Upper lobe of left lung (tissue), 6 donors: Measurements from ENCODE around the gene FOXL1. TPM values are rescaled to one million over a fixed set of nuclear protein-coding genes. Genes with fewer than 3 reads are reported as not detected.

Experiments used
- ATAC-seq, 2 donors: fragments of 200-7000 bp; cut with Tn5 transposase; one replicate each; pipeline ENCODE4 v1.9.1; 2022; ENCODE audit warnings: mild to moderate bottlenecking in 2 of 2, moderate library complexity in 2 of 2; ENCODE audit not compliant: low FRiP score in 2 of 2
- DNase-seq, 2 donors: peaks; one replicate each; pipeline ENCODE4 v3.0.0-alpha.2; 2019 to 2020
- H3K27ac ChIP-seq, 4 donors: fragments of 200-600 bp; sonication (generic); one replicate each; pipeline ENCODE4 v1.5.1; 2016 to 2019
- H3K27me3 ChIP-seq, 4 donors: fragments of 200-600 bp; sonication (generic); one replicate each; pipeline ENCODE4 v1.5.1; 2017 to 2019
- H3K36me3 ChIP-seq, 4 donors: fragments of 200-600 bp; sonication (generic); one replicate each; pipeline ENCODE4 v1.5.1; 2016 to 2019
- H3K4me1 ChIP-seq, 4 donors: fragments of 200-600 bp; sonication (generic); one replicate each; pipeline ENCODE4 v1.5.1; 2018 to 2019
- H3K4me3 ChIP-seq, 4 donors: fragments of 200-600 bp; sonication (generic); one replicate each; pipeline ENCODE4 v1.5.1; 2017 to 2019; ENCODE audit warnings: mild to moderate bottlenecking in 2 of 4, moderate library complexity in 1 of 4
- H3K9me3 ChIP-seq, 4 donors: fragments of 200-600 bp; sonication (generic); one replicate each; pipeline ENCODE4 v1.5.1; 2018 to 2019
- EP300 ChIP-seq, 4 donors: sonication (generic); formaldehyde crosslinking; IDR thresholded peaks; one replicate each; pipeline ENCODE4 v1.5.1; 2017; ENCODE audit warnings: antibody characterized with exemption in 4 of 4, control low read depth in 2 of 4
- POLR2A ChIP-seq, 4 donors: fragments of 450-650 bp; IDR thresholded peaks; one replicate each; pipeline ENCODE4 v1.5.1; 2016 to 2017; ENCODE audit warnings: antibody characterized with exemption in 4 of 4, mild to moderate bottlenecking in 2 of 4
- POLR2AphosphoS5 ChIP-seq, 2 donors: sonication (generic); formaldehyde crosslinking; IDR thresholded peaks; one replicate each; pipeline ENCODE4 v1.5.1; 2017; ENCODE audit warnings: antibody characterized with exemption in 2 of 2
- WGBS, 2 donors: methylation state at CpG; one replicate each; pipeline ENCODE4 v1.1.5; 2017 to 2018; 5-methylcytosine and 5-hydroxymethylcytosine counted together
- total RNA-seq, 6 donors: library from RNA; depleted of rRNA in 4 of 6; stranded (reverse); fragments of >200 nt in 4 of 6; gene quantifications; one replicate each; pipeline versions ENCODE4 v1.1.0 to v1.2.1, GENCODE V29; 2016 to 2021
- TF ChIP-seq, protein P1 (sequence below), 6 experiments: fragments of 450-650 bp in 4 of 6; fragments of 200-600 bp in 2 of 6; sonication (generic) in 2 of 6; IDR thresholded peaks; one replicate each; pipeline ENCODE4 v1.5.1; 2016 to 2019; ENCODE audit warnings: antibody characterized with exemption in 6 of 6
- donor health status: DM: no; HTN: no; CAD: no; lungs with moderate emphysema.
- donor health status: DM: no; HTN: yes; CAD: no; lungs with severe emphysema.

FOXL1 gene
- total RNA-seq, 6 donors from 2014 or later, result 0.22 to 2.2 (median 0.49) TPM; not detected in 1

DNA sequence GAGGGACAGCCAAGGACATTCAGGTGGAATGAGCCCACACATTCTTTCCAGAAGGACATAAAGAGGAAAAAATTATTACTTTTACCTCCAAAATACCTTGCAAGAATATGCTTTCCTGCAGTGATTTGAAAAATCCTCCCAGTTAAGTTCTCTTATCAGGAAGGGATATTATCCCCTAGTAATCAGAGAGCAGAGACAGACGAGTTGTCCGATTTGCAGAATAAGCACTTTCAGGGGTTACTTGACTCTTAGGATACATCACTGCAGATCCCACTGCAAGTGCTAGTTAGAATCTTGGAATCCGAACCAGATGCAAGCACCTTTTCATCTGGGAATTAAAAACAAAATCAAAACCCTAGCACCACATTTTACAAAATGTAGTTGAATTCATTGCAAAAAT lies 33.6 kb downstream of the FOXL1 start:
- no peak for ATAC-seq
- Histone ChIP-seq H3K4me3 (no peak overlapping the region), H3K9me3 (no peaks in the 10 kb centered on the region), H3K27ac (no peak overlapping the region), H3K27me3 (no peaks in the 10 kb centered on the region), H3K36me3 (no peaks in the 10 kb centered on the region), H3K4me1 (no peaks in the 10 kb centered on the region)
- no peak for TF ChIP-seq POLR2A (IDR thresholded peaks at IDR 0.05)
- TF ChIP-seq POLR2AphosphoS5 (IDR thresholded peaks at IDR 0.05), result no peak
- TF ChIP-seq EP300 (IDR thresholded peaks at IDR 0.05), result no peak
- TF ChIP-seq, protein P1, sequence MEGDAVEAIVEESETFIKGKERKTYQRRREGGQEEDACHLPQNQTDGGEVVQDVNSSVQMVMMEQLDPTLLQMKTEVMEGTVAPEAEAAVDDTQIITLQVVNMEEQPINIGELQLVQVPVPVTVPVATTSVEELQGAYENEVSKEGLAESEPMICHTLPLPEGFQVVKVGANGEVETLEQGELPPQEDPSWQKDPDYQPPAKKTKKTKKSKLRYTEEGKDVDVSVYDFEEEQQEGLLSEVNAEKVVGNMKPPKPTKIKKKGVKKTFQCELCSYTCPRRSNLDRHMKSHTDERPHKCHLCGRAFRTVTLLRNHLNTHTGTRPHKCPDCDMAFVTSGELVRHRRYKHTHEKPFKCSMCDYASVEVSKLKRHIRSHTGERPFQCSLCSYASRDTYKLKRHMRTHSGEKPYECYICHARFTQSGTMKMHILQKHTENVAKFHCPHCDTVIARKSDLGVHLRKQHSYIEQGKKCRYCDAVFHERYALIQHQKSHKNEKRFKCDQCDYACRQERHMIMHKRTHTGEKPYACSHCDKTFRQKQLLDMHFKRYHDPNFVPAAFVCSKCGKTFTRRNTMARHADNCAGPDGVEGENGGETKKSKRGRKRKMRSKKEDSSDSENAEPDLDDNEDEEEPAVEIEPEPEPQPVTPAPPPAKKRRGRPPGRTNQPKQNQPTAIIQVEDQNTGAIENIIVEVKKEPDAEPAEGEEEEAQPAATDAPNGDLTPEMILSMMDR (IDR thresholded peaks at IDR 0.05), result no peak
- DNase-seq, result no peak
- WGBS, 2 donors, result 64 to 80% methylated on average over 3 of the region's 3 CpGs

DNA sequence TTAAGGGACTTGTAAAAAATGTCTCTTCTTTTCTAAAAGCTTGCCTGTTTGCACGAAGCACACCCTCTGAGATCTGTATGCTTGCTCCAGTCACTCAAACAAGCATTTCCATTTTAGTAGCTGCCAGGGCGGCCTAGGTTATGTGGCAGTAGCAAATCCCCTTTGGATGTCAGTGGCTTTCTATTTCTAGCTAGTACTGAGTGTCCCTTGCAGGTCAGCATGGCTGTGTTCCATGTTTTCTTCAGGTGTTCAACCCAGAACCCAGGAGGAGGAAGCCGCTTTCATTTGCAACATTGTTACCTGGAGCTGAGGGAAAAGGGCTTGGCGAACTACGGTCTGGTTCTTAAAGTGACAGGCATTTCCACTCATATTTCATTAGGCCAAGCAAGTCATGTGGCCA lies 36.4 kb downstream of the FOXL1 start:
- no peak overlapping the region for H3K27ac ChIP-seq
- 61 to 77% methylated on average over 5 of the region's 5 CpGs for WGBS, 2 donors
- no peaks in the 10 kb centered on the region for H3K9me3 ChIP-seq
- H3K4me1 ChIP-seq, result no peaks in the 10 kb centered on the region
- no peaks in the 10 kb centered on the region for H3K36me3 ChIP-seq
- H3K4me3 ChIP-seq, result no peak overlapping the region
- ATAC-seq (no peak), DNase-seq (no peak)
- TF ChIP-seq, protein P1 (IDR thresholded peaks at IDR 0.05), result no peak
- TF ChIP-seq POLR2AphosphoS5 (IDR thresholded peaks at IDR 0.05) (no peak), EP300 (IDR thresholded peaks at IDR 0.05) (no peak), POLR2A (IDR thresholded peaks at IDR 0.05) (no peak)
- no peaks in the 10 kb centered on the region for H3K27me3 ChIP-seq

DNA sequence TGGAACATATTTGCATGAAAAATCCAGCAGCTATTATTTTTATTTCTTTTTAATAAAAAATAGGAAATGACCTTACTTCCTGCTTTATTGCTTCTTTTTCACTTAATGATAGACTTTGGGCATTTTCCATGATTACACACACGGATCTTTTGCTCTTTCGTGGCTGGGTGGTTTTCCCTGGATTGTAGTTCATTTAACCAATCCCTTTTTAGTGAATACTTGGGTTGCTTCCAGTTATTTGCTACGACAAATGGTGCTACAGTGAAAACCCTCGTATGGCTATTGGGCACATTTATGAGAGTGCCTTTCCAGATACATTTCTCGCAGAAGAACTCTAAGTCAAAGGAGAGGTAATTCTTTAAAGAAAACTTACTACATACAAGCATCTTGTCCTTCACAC lies 38.6 kb downstream of the FOXL1 start:
- H3K27ac ChIP-seq, result no peak overlapping the region
- no peak overlapping the region for H3K4me3 ChIP-seq
- no peaks in the 10 kb centered on the region for H3K4me1 ChIP-seq
- no peaks in the 10 kb centered on the region for H3K9me3 ChIP-seq
- H3K36me3 ChIP-seq, result no peaks in the 10 kb centered on the region
- no peaks in the 10 kb centered on the region for H3K27me3 ChIP-seq
- WGBS, 2 donors, result 73% methylated on average over 5 of the region's 5 CpGs
- DNase-seq (no peak), ATAC-seq (no peak)
- TF ChIP-seq, protein P1 (IDR thresholded peaks at IDR 0.05), result no peak
- no peak for TF ChIP-seq EP300 (IDR thresholded peaks at IDR 0.05)
- no peak for TF ChIP-seq POLR2A (IDR thresholded peaks at IDR 0.05)
- TF ChIP-seq POLR2AphosphoS5 (IDR thresholded peaks at IDR 0.05), result no peak

DNA sequence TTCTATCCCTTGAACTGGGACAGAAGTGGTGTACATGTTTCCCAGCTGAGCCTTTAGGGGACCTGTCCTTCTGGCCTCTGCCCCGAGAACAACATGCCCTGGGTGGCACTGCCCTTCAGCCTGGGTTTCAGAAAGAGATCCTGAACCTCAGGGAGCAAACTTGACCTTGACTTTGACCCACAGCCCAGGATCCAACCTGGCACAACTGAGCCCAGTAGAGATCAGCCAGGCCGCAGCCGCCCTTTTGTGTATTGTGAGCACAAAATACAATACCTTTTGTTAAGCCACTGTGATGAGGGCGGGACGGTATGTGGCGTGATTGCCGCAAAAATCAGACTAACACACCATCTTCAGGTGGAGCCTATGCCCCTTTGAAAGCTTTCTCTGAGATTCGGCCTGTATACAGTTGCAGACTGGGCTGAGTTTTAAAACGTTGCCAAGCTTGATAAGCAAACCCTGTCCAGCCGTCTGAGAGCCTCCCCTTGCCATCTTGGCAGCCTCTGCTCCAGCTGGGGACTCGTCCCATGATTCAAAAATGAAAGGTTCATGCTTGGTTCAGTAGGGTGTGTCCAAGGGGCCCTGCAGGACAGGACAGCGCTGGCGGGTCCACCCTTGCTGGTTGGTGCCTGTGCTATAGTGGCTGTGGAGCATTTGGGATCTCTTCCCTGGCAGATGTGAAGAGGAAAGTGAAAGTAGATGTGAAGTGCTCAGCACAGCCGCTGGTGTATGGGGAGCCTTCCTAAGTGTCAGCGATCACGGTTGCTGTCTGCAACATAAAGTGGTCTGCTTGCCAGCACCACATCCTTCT lies 40.3 kb downstream of the FOXL1 start:
- 76 to 87% methylated on average over 15 to 16 of the region's 16 CpGs for WGBS, 2 donors
- H3K9me3 ChIP-seq, result no peaks in the 10 kb centered on the region
- no peaks in the 10 kb centered on the region for H3K27me3 ChIP-seq
- no peak overlapping the region for H3K27ac ChIP-seq
- DNase-seq (no peak), ATAC-seq (peak in 1 of 2 donors; percentile 47)
- no peaks in the 10 kb centered on the region for H3K36me3 ChIP-seq
- TF ChIP-seq POLR2AphosphoS5 (IDR thresholded peaks at IDR 0.05) (no peak), POLR2A (IDR thresholded peaks at IDR 0.05) (no peak)
- TF ChIP-seq, protein P1 (IDR thresholded peaks at IDR 0.05), result no peak
- H3K4me3 ChIP-seq, result peak overlapping the region in 3 of 4 donors; percentile 11 to 30 (median 25)
- H3K4me1 ChIP-seq, result no peaks in the 10 kb centered on the region
